ENCODE measurements around the gene CASKIN2.

Gene CASKIN2

GRCh38 chr17:75544250-75544649 lies 28.9 kb upstream of the CASKIN2 start:
- Histone ChIP-seq H3K9ac (ENCODE audit: low read length) (no peak overlapping the region), H3K9me3 (ENCODE audit: insufficient read depth, low read length) (no peaks in the 10 kb centered on the region), H3K27ac (ENCODE audit: low read length) (no peak overlapping the region), H3K4me2 (ENCODE audit: low read length) (no peak overlapping the region), H3K27me3 (ENCODE audit: low read depth, low read length) (no peaks in the 10 kb centered on the region), H3K4me3 (ENCODE audit: low read length) (no peak overlapping the region), H3K79me2 (ENCODE audit: low read length) (no peaks in the 10 kb centered on the region), H2AFZ (ENCODE audit: low read depth, low read length) (no peak overlapping the region), H3K36me3 (replicated peaks; ENCODE audit: low read depth, low read length) (no peaks in the 10 kb centered on the region), H3K4me1 (ENCODE audit: low read length) (peaks cover 6% of the 10 kb centered on the region; the same call in 1 of the 2 replicates), H4K20me1 (ENCODE audit: insufficient read depth, low read length) (no peaks in the 10 kb centered on the region)
- TF ChIP-seq, protein P1, sequence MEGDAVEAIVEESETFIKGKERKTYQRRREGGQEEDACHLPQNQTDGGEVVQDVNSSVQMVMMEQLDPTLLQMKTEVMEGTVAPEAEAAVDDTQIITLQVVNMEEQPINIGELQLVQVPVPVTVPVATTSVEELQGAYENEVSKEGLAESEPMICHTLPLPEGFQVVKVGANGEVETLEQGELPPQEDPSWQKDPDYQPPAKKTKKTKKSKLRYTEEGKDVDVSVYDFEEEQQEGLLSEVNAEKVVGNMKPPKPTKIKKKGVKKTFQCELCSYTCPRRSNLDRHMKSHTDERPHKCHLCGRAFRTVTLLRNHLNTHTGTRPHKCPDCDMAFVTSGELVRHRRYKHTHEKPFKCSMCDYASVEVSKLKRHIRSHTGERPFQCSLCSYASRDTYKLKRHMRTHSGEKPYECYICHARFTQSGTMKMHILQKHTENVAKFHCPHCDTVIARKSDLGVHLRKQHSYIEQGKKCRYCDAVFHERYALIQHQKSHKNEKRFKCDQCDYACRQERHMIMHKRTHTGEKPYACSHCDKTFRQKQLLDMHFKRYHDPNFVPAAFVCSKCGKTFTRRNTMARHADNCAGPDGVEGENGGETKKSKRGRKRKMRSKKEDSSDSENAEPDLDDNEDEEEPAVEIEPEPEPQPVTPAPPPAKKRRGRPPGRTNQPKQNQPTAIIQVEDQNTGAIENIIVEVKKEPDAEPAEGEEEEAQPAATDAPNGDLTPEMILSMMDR (IDR thresholded peaks at IDR 0.05; ENCODE audit: low read depth, low read length) = no peak
- TF ChIP-seq EZH2phosphoT487 (IDR thresholded peaks at IDR 0.05; ENCODE audit: low read depth) = no peak

GRCh38 chr17:75542728-75543336 lies 27.5 kb upstream of the CASKIN2 start:
- no peak overlapping the region for H2AFZ ChIP-seq (ENCODE audit: low read depth, low read length)
- H3K4me1 ChIP-seq (ENCODE audit: low read length) = peaks cover 6% of the 10 kb centered on the region; the same call in 1 of the 2 replicates
- no peaks in the 10 kb centered on the region for H3K9me3 ChIP-seq (ENCODE audit: insufficient read depth, low read length)
- H3K4me2 ChIP-seq (ENCODE audit: low read length) = no peak overlapping the region
- no peaks in the 10 kb centered on the region for H3K36me3 ChIP-seq (replicated peaks; ENCODE audit: low read depth, low read length)
- no peaks in the 10 kb centered on the region for H3K27me3 ChIP-seq (ENCODE audit: low read depth, low read length)
- H3K9ac ChIP-seq (ENCODE audit: low read length) = no peak overlapping the region
- H4K20me1 ChIP-seq (ENCODE audit: insufficient read depth, low read length) = no peaks in the 10 kb centered on the region
- TF ChIP-seq, protein P1 (IDR thresholded peaks at IDR 0.05; ENCODE audit: low read depth, low read length) = no peak
- no peak for TF ChIP-seq EZH2phosphoT487 (IDR thresholded peaks at IDR 0.05; ENCODE audit: low read depth)
- H3K27ac ChIP-seq (ENCODE audit: low read length) = no peak overlapping the region
- no peak overlapping the region for H3K4me3 ChIP-seq (ENCODE audit: low read length)
- H3K79me2 ChIP-seq (ENCODE audit: low read length) = no peaks in the 10 kb centered on the region

- Histone ChIP-seq H3K9me3 (ENCODE audit: insufficient read depth, low read length) (no peaks in the 10 kb centered on the region), H3K27ac (ENCODE audit: low read length) (no peak overlapping the region), H4K20me1 (ENCODE audit: insufficient read depth, low read length) (no peaks in the 10 kb centered on the region), H3K4me3 (ENCODE audit: low read length) (no peak overlapping the region), H3K27me3 (ENCODE audit: low read depth, low read length) (no peaks in the 10 kb centered on the region), H3K9ac (ENCODE audit: low read length) (no peak overlapping the region), H3K4me1 (ENCODE audit: low read length) (peaks cover 6% of the 10 kb centered on the region; the same call in 1 of the 2 replicates), H3K36me3 (replicated peaks; ENCODE audit: low read depth, low read length) (no peaks in the 10 kb centered on the region), H3K4me2 (ENCODE audit: low read length) (no peak overlapping the region), H3K79me2 (ENCODE audit: low read length) (no peaks in the 10 kb centered on the region), H2AFZ (ENCODE audit: low read depth, low read length) (no peak overlapping the region)
- TF ChIP-seq, protein P1 (IDR thresholded peaks at IDR 0.05; ENCODE audit: low read depth, low read length) = no peak
- no peak for TF ChIP-seq EZH2phosphoT487 (IDR thresholded peaks at IDR 0.05; ENCODE audit: low read depth)
Observed at GRCh38 chr17:75542229-75542628, 26.9 kb upstream of the CASKIN2 start.

GRCh38 chr17:75540923-75541503 lies 25.7 kb upstream of the CASKIN2 start:
- H4K20me1 ChIP-seq (ENCODE audit: insufficient read depth, low read length) = no peaks in the 10 kb centered on the region
- H3K79me2 ChIP-seq (ENCODE audit: low read length) = no peaks in the 10 kb centered on the region
- no peak overlapping the region for H3K4me2 ChIP-seq (ENCODE audit: low read length)
- H2AFZ ChIP-seq (ENCODE audit: low read depth, low read length) = no peak overlapping the region
- no peaks in the 10 kb centered on the region for H3K9me3 ChIP-seq (ENCODE audit: insufficient read depth, low read length)
- TF ChIP-seq EZH2phosphoT487 (IDR thresholded peaks at IDR 0.05; ENCODE audit: low read depth) = no peak
- TF ChIP-seq, protein P1 (IDR thresholded peaks at IDR 0.05; ENCODE audit: low read depth, low read length) = no peak
- H3K36me3 ChIP-seq (replicated peaks; ENCODE audit: low read depth, low read length) = no peaks in the 10 kb centered on the region
- no peak overlapping the region for H3K27ac ChIP-seq (ENCODE audit: low read length)
- H3K4me1 ChIP-seq (ENCODE audit: low read length) = peaks cover 6% of the 10 kb centered on the region; the same call in 1 of the 2 replicates
- H3K27me3 ChIP-seq (ENCODE audit: low read depth, low read length) = no peaks in the 10 kb centered on the region
- H3K4me3 ChIP-seq (ENCODE audit: low read length) = no peak overlapping the region
- H3K9ac ChIP-seq (ENCODE audit: low read length) = no peak overlapping the region

Measured in OCI-LY3 (cell line).